ENCODE data around the gene NSFL1C.
"Not testable (repeated sequence)": the region's sequence is repeated elsewhere in the genome, so short reads cannot be mapped to it uniquely, and the experiment has no call there.

Gene NSFL1C

GRCh38 chr20:1503564-1504227 lies 37.0 kb upstream of the NSFL1C start:
- no peak overlapping the region for H3K27ac ChIP-seq
- TF ChIP-seq CTCF (IDR thresholded peaks at IDR 0.05) (peak; percentile 98), ZFX (IDR thresholded peaks at IDR 0.05; ENCODE audit: borderline replicate concordance) (no peak)

GRCh38 chr20:1500496-1500895 lies 33.8 kb upstream of the NSFL1C start:
- H3K27ac ChIP-seq: no peak overlapping the region
- TF ChIP-seq ZFX (IDR thresholded peaks at IDR 0.05; ENCODE audit: borderline replicate concordance) (no peak), CTCF (IDR thresholded peaks at IDR 0.05) (no peak)

GRCh38 chr20:1499528-1500420 lies 33.1 kb upstream of the NSFL1C start:
- TF ChIP-seq ZFX (IDR thresholded peaks at IDR 0.05; ENCODE audit: borderline replicate concordance) (no peak), CTCF (IDR thresholded peaks at IDR 0.05) (no peak)
- no peak overlapping the region for H3K27ac ChIP-seq

- not testable (repeated sequence) for H3K27ac ChIP-seq
Measured at GRCh38 chr20:1497371-1497770, 30.7 kb upstream of the NSFL1C start.

- TF ChIP-seq ZFX (IDR thresholded peaks at IDR 0.05; ENCODE audit: borderline replicate concordance) (no peak), CTCF (IDR thresholded peaks at IDR 0.05) (no peak)
Measured at GRCh38 chr20:1496930-1497329, 30.3 kb upstream of the NSFL1C start.

GRCh38 chr20:1494436-1494835 lies 27.8 kb upstream of the NSFL1C start:
- no peak overlapping the region for H3K27ac ChIP-seq

More at GRCh38 chr20:1496930-1497329, 30.3 kb upstream of the NSFL1C start:
- H3K27ac ChIP-seq: no peak overlapping the region

GRCh38 chr20:1493536-1493935 lies 26.9 kb upstream of the NSFL1C start:
- TF ChIP-seq ZFX (IDR thresholded peaks at IDR 0.05; ENCODE audit: borderline replicate concordance) (no peak), CTCF (IDR thresholded peaks at IDR 0.05) (no peak)
- H3K27ac ChIP-seq: no peak overlapping the region

More at GRCh38 chr20:1494436-1494835, 27.8 kb upstream of the NSFL1C start:
- TF ChIP-seq CTCF (IDR thresholded peaks at IDR 0.05) (no peak), ZFX (IDR thresholded peaks at IDR 0.05; ENCODE audit: borderline replicate concordance) (no peak)
